ENCODE results near the gene SLC35F4. TPM values are rescaled to one million over a fixed set of nuclear protein-coding genes. Genes with fewer than 3 reads are reported as not detected.

The SLC35F4 gene
- total and polyA plus RNA-seq, 3 experiments from 2014 or later: not detected

- no peaks in the 10 kb centered on the region for H3K4me1 ChIP-seq (ENCODE audit: insufficient read depth, low read length)
- no peak overlapping the region for H3K27ac ChIP-seq (ENCODE audit: low read depth, low read length)
- DNase-seq: no peak
- Mint-ChIP-seq H3K9me3 (peaks cover 5 to 58% (median 26%) of the 10 kb centered on the region in 5 donors), H3K27ac (no peak overlapping the region), H3K36me3 (peaks cover 0 to 8% (median 1%) of the 10 kb centered on the region in 3 donors), H3K4me3 (no peak overlapping the region), H3K4me1 (no peaks in the 10 kb centered on the region), H3K27me3 (peaks cover 0 to 1% of the 10 kb centered on the region in 2 donors)
- H3K4me3 ChIP-seq (ENCODE audit: low read length): no peak overlapping the region
- ChIA-PET CTCF (no interaction called here), POLR2A (no interaction called here)
- H3K27me3 ChIP-seq (ENCODE audit: insufficient read depth, low read length, poor library complexity, severe bottlenecking): no peaks in the 10 kb centered on the region
- no peaks in the 10 kb centered on the region for H3K36me3 ChIP-seq (ENCODE audit: insufficient read depth, low read length)
- no peaks in the 10 kb centered on the region for H3K9me3 ChIP-seq (ENCODE audit: low read length)
These were observed 316.8 kb downstream of the SLC35F4 start for GRCh38 chr14:57549016-57549564.

DNA sequence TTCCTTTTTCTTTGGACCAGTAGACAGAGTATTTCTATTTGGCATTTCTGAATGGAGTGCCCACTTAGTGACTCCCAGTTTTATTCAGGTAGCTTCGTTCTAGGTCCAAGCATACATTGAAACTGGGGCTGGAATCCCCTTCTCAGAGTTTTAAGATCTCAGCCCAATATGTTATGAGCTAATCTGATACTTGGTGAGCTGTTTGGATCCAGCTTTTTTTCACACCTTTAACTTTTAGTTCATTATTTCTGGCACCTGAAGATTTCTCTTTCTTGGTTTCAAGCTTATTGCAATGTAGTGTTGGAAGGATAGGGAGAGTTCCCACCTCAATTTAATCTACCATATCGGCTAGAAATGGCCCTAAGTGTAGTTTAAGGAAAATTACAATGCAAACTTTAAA is 318.8 kb downstream of the SLC35F4 start:
- Mint-ChIP-seq H3K9me3 (peaks cover 9 to 64% (median 32%) of the 10 kb centered on the region in 5 donors), H3K27me3 (peaks cover 0 to 4% of the 10 kb centered on the region in 2 donors), H3K36me3 (peaks cover 0 to 12% (median 1%) of the 10 kb centered on the region in 3 donors), H3K27ac (no peak overlapping the region), H3K4me1 (no peaks in the 10 kb centered on the region), H3K4me3 (no peak overlapping the region)
- H3K36me3 ChIP-seq (ENCODE audit: insufficient read depth, low read length): no peaks in the 10 kb centered on the region
- no peaks in the 10 kb centered on the region for H3K4me1 ChIP-seq (ENCODE audit: insufficient read depth, low read length)
- H3K4me3 ChIP-seq (ENCODE audit: low read length): no peak overlapping the region
- no peak for DNase-seq
- H3K27me3 ChIP-seq (ENCODE audit: insufficient read depth, low read length, poor library complexity, severe bottlenecking): no peaks in the 10 kb centered on the region
- POLR2A ChIA-PET: no interaction called here
- CTCF ChIA-PET: no interaction called here
- H3K9me3 ChIP-seq (ENCODE audit: low read length): no peaks in the 10 kb centered on the region
- no peak overlapping the region for H3K27ac ChIP-seq (ENCODE audit: low read depth, low read length)

GRCh38 chr14:57533214-57533613 is 332.7 kb downstream of the SLC35F4 start:
- H3K27me3 ChIP-seq (ENCODE audit: insufficient read depth, low read length, poor library complexity, severe bottlenecking): no peaks in the 10 kb centered on the region
- peaks cover 0 to 33% (median 14%) of the 10 kb centered on the region in 5 donors for H3K9me3 Mint-ChIP-seq
- peaks cover 0 to 5% (median 2%) of the 10 kb centered on the region in 3 donors for H3K36me3 Mint-ChIP-seq
- ChIA-PET POLR2A (no interaction called here), CTCF (no interaction called here)
- H3K27ac ChIP-seq (ENCODE audit: low read depth, low read length): no peak overlapping the region
- H3K27me3 Mint-ChIP-seq: peaks cover 2 to 4% of the 10 kb centered on the region in 2 donors
- no peaks in the 10 kb centered on the region for H3K4me1 ChIP-seq (ENCODE audit: insufficient read depth, low read length)
- no peak overlapping the region for H3K4me3 Mint-ChIP-seq
- H3K4me3 ChIP-seq (ENCODE audit: low read length): no peak overlapping the region
- H3K36me3 ChIP-seq (ENCODE audit: insufficient read depth, low read length): no peaks in the 10 kb centered on the region
- H3K9me3 ChIP-seq (ENCODE audit: low read length): no peaks in the 10 kb centered on the region
- H3K27ac Mint-ChIP-seq: no peak overlapping the region
- no peaks in the 10 kb centered on the region for H3K4me1 Mint-ChIP-seq
- no peak for DNase-seq

GRCh38 chr14:57530571-57530970 is 335.3 kb downstream of the SLC35F4 start:
- POLR2A ChIA-PET: no interaction called here
- Mint-ChIP-seq H3K36me3 (peaks cover 0 to 7% (median 2%) of the 10 kb centered on the region in 3 donors), H3K27me3 (peaks cover 0 to 4% of the 10 kb centered on the region in 2 donors), H3K4me3 (no peak overlapping the region), H3K9me3 (peaks cover 4 to 30% (median 24%) of the 10 kb centered on the region in 5 donors), H3K4me1 (no peaks in the 10 kb centered on the region), H3K27ac (peak overlapping the region in 1 of 8 donors; percentile 28)
- CTCF ChIA-PET: no interaction called here
- Histone ChIP-seq H3K27me3 (ENCODE audit: insufficient read depth, low read length, poor library complexity, severe bottlenecking) (no peaks in the 10 kb centered on the region), H3K4me1 (ENCODE audit: insufficient read depth, low read length) (no peaks in the 10 kb centered on the region), H3K4me3 (ENCODE audit: low read length) (no peak overlapping the region), H3K36me3 (ENCODE audit: insufficient read depth, low read length) (no peaks in the 10 kb centered on the region), H3K27ac (ENCODE audit: low read depth, low read length) (no peak overlapping the region), H3K9me3 (ENCODE audit: low read length) (no peaks in the 10 kb centered on the region)
- no peak for DNase-seq

GRCh38 chr14:57526942-57527341 is 338.9 kb downstream of the SLC35F4 start:
- H3K27ac ChIP-seq (ENCODE audit: low read depth, low read length): no peak overlapping the region
- H3K27me3 ChIP-seq (ENCODE audit: insufficient read depth, low read length, poor library complexity, severe bottlenecking): no peaks in the 10 kb centered on the region
- H3K27me3 Mint-ChIP-seq: peaks cover 0 to 4% of the 10 kb centered on the region in 2 donors
- ChIA-PET CTCF (no interaction called here), POLR2A (no interaction called here)
- peaks cover 26 to 54% (median 52%) of the 10 kb centered on the region in 5 donors for H3K9me3 Mint-ChIP-seq
- H3K4me3 Mint-ChIP-seq: no peak overlapping the region
- H3K27ac Mint-ChIP-seq: no peak overlapping the region
- DNase-seq: no peak
- H3K4me3 ChIP-seq (ENCODE audit: low read length): no peak overlapping the region
- H3K4me1 Mint-ChIP-seq: no peaks in the 10 kb centered on the region
- H3K4me1 ChIP-seq (ENCODE audit: insufficient read depth, low read length): no peaks in the 10 kb centered on the region
- peaks cover 0 to 18% (median 2%) of the 10 kb centered on the region in 3 donors for H3K36me3 Mint-ChIP-seq
- no peaks in the 10 kb centered on the region for H3K36me3 ChIP-seq (ENCODE audit: insufficient read depth, low read length)
- H3K9me3 ChIP-seq (ENCODE audit: low read length): no peaks in the 10 kb centered on the region

DNA sequence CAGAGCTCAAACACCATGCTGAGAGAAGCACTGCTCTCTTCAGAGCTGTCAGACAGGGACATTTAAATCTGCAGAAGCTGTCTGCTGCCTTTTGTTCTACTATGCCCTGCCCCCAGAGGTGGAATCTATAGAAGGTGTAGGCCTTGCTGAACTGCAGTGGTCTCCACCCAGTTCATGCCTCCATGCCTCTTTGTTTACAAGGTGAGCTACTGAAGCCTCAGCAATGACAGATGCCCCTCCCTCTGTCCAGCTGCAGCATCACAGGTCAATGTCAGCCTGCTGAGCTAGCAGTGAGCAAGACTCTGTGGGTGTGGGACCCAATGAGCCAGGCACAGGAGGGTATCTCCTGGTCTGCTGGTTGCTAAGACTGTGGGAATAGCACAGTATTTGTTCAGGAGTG is 346.8 kb downstream of the SLC35F4 start:
- peaks cover 27 to 62% (median 57%) of the 10 kb centered on the region in 5 donors for H3K9me3 Mint-ChIP-seq
- Histone ChIP-seq H3K27ac (ENCODE audit: low read depth, low read length) (no peak overlapping the region), H3K27me3 (ENCODE audit: insufficient read depth, low read length, poor library complexity, severe bottlenecking) (no peaks in the 10 kb centered on the region), H3K4me1 (ENCODE audit: insufficient read depth, low read length) (no peaks in the 10 kb centered on the region), H3K9me3 (ENCODE audit: low read length) (no peaks in the 10 kb centered on the region), H3K36me3 (ENCODE audit: insufficient read depth, low read length) (no peaks in the 10 kb centered on the region), H3K4me3 (ENCODE audit: low read length) (no peak overlapping the region)
- peaks cover 0 to 7% of the 10 kb centered on the region in 2 donors for H3K27me3 Mint-ChIP-seq
- peaks cover 0 to 15% (median 0%) of the 10 kb centered on the region in 3 donors for H3K36me3 Mint-ChIP-seq
- no peak for DNase-seq
- H3K4me3 Mint-ChIP-seq: no peak overlapping the region
- no peaks in the 10 kb centered on the region for H3K4me1 Mint-ChIP-seq
- H3K27ac Mint-ChIP-seq: no peak overlapping the region
- POLR2A ChIA-PET: no interaction called here
- CTCF ChIA-PET: no interaction called here
